ENCODE results near the gene TIMM21. TPM values are rescaled to one million over a fixed set of nuclear protein-coding genes. Genes with fewer than 3 reads are reported as not detected.

The TIMM21 gene
- polyA plus RNA-seq, 1 donor from 2014 or later, result 59.2 TPM

- Histone ChIP-seq H3K27me3 (ENCODE audit: insufficient read depth, low read depth, low read length) (no peaks in the 10 kb centered on the region), H3K9me2 (ENCODE audit: insufficient read depth, low read length) (no peaks in the 10 kb centered on the region), H2AFZ (ENCODE audit: low read depth, low read length) (no peak overlapping the region), H3K4me3 (ENCODE audit: low read length) (no peak overlapping the region), H3K36me3 (ENCODE audit: insufficient read depth, low read length) (no peaks in the 10 kb centered on the region), H3K27ac (ENCODE audit: low read length) (no peak overlapping the region), H3F3A (ENCODE audit: insufficient read depth, low read length, poor library complexity, severe bottlenecking) (no peaks in the 10 kb centered on the region), H3K9me3 (ENCODE audit: low read length) (no peaks in the 10 kb centered on the region), H3K79me2 (replicated peaks; ENCODE audit: insufficient read depth, low read length) (peaks cover 30% of the 10 kb centered on the region), H3K4me2 (ENCODE audit: low read length) (no peak overlapping the region), H3K9ac (ENCODE audit: low read length) (no peak overlapping the region), H4K20me1 (ENCODE audit: insufficient read depth) (no peaks in the 10 kb centered on the region)
- no peak for TF ChIP-seq REST (IDR thresholded peaks at IDR 0.05; ENCODE audit: borderline replicate concordance)
- no peak for TF ChIP-seq RAD21 (conservative IDR thresholded peaks at IDR 0.05)
- TF ChIP-seq POLR2AphosphoS5 (IDR thresholded peaks at IDR 0.05), result no peak
- no peak for TF ChIP-seq SMC3 (conservative IDR thresholded peaks at IDR 0.05; ENCODE audit: poor library complexity)
- TF ChIP-seq TAF1 (IDR thresholded peaks at IDR 0.05; ENCODE audit: low read depth), result no peak
- TF ChIP-seq EP300 (conservative IDR thresholded peaks at IDR 0.05; ENCODE audit: poor library complexity, severe bottlenecking), result no peak
- TF ChIP-seq CTCF (IDR thresholded peaks at IDR 0.05; ENCODE audit: poor library complexity, severe bottlenecking), result no peak
- TF ChIP-seq MXI1 (conservative IDR thresholded peaks at IDR 0.05; ENCODE audit: poor library complexity, severe bottlenecking), result no peak
These were observed 5.5 kb downstream of the TIMM21 start for GRCh38 chr18:74153793-74154192.

- Histone ChIP-seq H3K9me3 (ENCODE audit: low read length) (no peaks in the 10 kb centered on the region), H3K9me2 (ENCODE audit: insufficient read depth, low read length) (no peaks in the 10 kb centered on the region), H3K9ac (ENCODE audit: low read length) (no peak overlapping the region), H3K4me2 (ENCODE audit: low read length) (no peak overlapping the region), H3K36me3 (ENCODE audit: insufficient read depth, low read length) (no peaks in the 10 kb centered on the region), H4K20me1 (ENCODE audit: insufficient read depth) (no peaks in the 10 kb centered on the region), H3K27me3 (ENCODE audit: insufficient read depth, low read depth, low read length) (no peaks in the 10 kb centered on the region), H3K4me3 (ENCODE audit: low read length) (no peak overlapping the region), H3K79me2 (replicated peaks; ENCODE audit: insufficient read depth, low read length) (peaks cover 20% of the 10 kb centered on the region), H3K27ac (ENCODE audit: low read length) (no peak overlapping the region), H3F3A (ENCODE audit: insufficient read depth, low read length, poor library complexity, severe bottlenecking) (no peaks in the 10 kb centered on the region), H2AFZ (ENCODE audit: low read depth, low read length) (no peak overlapping the region)
- TF ChIP-seq TAF1 (IDR thresholded peaks at IDR 0.05; ENCODE audit: low read depth) (no peak), RAD21 (conservative IDR thresholded peaks at IDR 0.05) (no peak), MXI1 (conservative IDR thresholded peaks at IDR 0.05; ENCODE audit: poor library complexity, severe bottlenecking) (no peak), POLR2AphosphoS5 (IDR thresholded peaks at IDR 0.05) (no peak), EP300 (conservative IDR thresholded peaks at IDR 0.05; ENCODE audit: poor library complexity, severe bottlenecking) (no peak), SMC3 (conservative IDR thresholded peaks at IDR 0.05; ENCODE audit: poor library complexity) (no peak), EZH2 (IDR thresholded peaks at IDR 0.05; ENCODE audit: borderline replicate concordance, insufficient read depth, low read length, poor library complexity, severe bottlenecking) (no peak), REST (IDR thresholded peaks at IDR 0.05; ENCODE audit: borderline replicate concordance) (no peak), CTCF (IDR thresholded peaks at IDR 0.05; ENCODE audit: poor library complexity, severe bottlenecking) (no peak)
These were observed 6.4 kb downstream of the TIMM21 start for GRCh38 chr18:74154716-74155115.

Measured in neural cell (in vitro differentiated cells).